Omental fat pad (tissue), 4 donors: ENCODE results near the gene FAM204A. TPM values are rescaled to one million over a fixed set of nuclear protein-coding genes. Genes with fewer than 3 reads are reported as not detected.

Source experiments
- ATAC-seq: fragments of 150-250 bp; one replicate; pipeline ENCODE4 v1.9.1; 2016; ENCODE audit warnings: mild to moderate bottlenecking, moderate library complexity; ENCODE audit not compliant: low FRiP score
- DNase-seq: peaks from one replicate; pipeline ENCODE4 v3.0.0-alpha.2; 2019; ENCODE audit warnings: low spot score
- total RNA-seq, 4 donors: library from RNA; depleted of rRNA; stranded (reverse); fragments of >200 nt; gene quantifications; one replicate each; pipeline ENCODE4 v1.1.0, GENCODE V29; 2016
- TF ChIP-seq, protein P1 (sequence below), 3 donors: fragments of 450-650 bp; IDR thresholded peaks; one replicate each; pipeline ENCODE4 v1.5.1; 2016 to 2017; ENCODE audit warnings: antibody characterized with exemption in 3 of 3, mild to moderate bottlenecking in 3 of 3, moderate library complexity in 2 of 3

The FAM204A gene
- total RNA-seq, 4 donors from 2014 or later: 25.4 to 57.6 (median 44.0) TPM

DNA sequence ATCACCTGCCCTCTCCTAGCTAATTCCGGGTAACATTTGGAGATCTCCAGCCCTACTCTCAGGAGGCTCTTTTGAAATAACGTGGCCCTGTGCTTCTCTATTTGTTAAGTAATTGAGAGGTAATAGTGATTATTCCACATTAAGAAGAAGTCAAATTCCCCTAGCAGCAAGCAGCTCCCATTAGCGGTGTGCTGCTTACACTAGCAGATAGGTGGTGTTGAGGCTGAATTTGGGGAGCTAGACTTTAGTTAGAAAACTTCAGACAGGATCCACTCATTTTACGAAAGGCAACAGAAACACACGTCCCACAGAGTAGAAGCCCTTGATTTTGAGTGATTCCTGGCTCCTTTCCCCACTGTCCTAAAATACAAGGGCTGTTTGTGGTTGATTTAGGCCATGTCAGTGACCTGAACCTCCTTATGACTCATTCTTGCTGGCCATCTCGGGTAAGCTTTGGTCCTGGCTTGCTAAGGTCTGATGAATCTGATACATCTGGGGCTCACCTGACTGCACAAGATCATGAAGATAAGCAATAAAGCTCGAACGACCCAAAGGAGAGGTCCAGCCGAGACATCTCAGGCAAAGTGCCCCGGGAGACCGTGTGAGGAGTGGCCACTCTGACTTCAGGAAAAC lies 77.2 kb downstream of the FAM204A start:
- TF ChIP-seq, protein P1, sequence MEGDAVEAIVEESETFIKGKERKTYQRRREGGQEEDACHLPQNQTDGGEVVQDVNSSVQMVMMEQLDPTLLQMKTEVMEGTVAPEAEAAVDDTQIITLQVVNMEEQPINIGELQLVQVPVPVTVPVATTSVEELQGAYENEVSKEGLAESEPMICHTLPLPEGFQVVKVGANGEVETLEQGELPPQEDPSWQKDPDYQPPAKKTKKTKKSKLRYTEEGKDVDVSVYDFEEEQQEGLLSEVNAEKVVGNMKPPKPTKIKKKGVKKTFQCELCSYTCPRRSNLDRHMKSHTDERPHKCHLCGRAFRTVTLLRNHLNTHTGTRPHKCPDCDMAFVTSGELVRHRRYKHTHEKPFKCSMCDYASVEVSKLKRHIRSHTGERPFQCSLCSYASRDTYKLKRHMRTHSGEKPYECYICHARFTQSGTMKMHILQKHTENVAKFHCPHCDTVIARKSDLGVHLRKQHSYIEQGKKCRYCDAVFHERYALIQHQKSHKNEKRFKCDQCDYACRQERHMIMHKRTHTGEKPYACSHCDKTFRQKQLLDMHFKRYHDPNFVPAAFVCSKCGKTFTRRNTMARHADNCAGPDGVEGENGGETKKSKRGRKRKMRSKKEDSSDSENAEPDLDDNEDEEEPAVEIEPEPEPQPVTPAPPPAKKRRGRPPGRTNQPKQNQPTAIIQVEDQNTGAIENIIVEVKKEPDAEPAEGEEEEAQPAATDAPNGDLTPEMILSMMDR (IDR thresholded peaks at IDR 0.05): no peak
- DNase-seq (no peak), ATAC-seq (no peak)

DNA sequence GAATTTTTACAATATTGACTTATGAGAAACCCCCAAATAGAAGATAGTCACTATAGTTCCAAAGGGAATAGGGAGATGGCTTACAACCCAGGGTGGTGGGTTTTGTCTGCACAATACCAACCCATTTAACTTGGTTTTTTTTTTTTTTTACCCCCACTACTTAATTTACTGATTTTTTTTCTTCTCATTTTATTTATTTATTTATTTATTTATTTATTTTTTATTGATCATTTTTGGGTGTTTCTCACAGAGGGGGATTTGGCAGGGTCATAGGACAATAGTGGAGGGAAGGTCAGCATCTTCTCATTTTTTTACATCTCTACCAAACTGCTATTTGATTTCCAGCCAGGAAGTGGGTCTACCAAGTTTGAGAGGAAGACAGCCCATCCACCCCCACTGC lies 77.9 kb downstream of the FAM204A start:
- no peak for DNase-seq
- ATAC-seq: no peak
- TF ChIP-seq, protein P1 (IDR thresholded peaks at IDR 0.05): no peak

DNA sequence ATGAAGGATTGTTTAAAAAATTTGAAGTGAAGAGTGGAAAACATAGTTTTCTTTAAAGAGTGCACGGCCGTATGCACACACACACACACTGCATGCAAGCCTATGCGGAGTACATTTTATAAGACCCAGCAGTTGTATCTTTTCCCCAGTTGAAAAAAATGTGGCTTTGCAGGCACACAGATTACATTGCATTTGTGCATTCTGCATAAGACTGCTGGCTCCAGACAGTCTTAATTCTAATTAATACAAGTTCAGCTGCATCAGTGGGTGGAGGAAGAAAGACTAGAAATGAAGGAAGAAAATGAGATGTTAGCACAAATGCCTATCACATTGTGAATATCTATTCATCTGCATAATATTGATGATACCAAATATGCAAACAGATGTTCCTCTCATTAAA lies 79.6 kb downstream of the FAM204A start:
- ATAC-seq (no peak), DNase-seq (no peak)
- TF ChIP-seq, protein P1 (IDR thresholded peaks at IDR 0.05): no peak

DNA sequence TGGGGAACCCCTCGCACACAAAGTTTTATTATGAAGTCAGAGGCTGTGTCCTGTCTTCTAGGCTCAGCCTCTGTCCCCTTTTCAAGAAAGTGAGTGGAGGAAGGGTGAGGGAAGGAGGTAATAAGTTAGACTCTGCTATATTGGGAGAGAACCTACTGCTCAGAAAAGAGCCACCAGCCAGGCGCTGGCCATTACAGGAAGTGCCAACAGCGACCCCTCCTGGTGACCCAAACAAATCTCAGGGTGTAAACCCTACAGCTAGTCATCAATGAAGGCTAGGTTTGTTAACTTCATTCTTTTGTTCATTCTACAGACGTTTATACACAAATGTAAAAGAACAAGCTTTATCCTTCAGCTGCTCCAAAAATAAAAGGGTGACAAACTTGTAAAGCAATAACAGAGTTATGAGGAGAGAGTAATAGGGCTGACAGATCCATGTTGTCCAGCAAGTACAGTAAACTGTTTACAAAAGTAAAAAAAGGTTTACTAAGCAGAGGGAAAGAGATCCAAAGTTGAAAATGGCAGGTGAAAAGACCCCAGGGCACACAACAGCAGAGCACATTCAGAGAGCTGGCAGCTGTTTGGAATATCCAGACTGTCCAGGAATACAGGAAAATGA lies 82.7 kb downstream of the FAM204A start:
- TF ChIP-seq, protein P1 (IDR thresholded peaks at IDR 0.05): no peak
- ATAC-seq (no peak), DNase-seq (no peak)

DNA sequence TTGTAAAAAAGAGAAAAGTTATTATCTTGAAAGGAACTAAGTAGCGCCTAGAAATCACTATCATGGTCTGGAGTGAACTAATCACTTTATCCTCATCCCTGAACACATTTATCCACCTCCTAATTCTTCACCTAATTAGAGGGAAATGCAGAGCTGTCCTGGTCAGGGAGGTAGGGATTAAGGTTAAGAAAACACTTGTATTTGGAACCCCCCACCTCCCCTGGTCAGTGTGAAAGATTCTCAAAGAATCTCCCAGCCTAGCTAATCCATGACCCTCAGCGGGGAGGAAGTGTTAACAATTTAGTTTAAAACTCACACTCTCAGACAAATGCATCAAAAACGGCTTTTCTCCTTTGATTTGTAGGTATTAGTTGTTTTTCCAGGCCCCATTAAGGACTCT lies 83.8 kb downstream of the FAM204A start:
- DNase-seq (no peak), ATAC-seq (no peak)
- TF ChIP-seq, protein P1 (IDR thresholded peaks at IDR 0.05): no peak

DNA sequence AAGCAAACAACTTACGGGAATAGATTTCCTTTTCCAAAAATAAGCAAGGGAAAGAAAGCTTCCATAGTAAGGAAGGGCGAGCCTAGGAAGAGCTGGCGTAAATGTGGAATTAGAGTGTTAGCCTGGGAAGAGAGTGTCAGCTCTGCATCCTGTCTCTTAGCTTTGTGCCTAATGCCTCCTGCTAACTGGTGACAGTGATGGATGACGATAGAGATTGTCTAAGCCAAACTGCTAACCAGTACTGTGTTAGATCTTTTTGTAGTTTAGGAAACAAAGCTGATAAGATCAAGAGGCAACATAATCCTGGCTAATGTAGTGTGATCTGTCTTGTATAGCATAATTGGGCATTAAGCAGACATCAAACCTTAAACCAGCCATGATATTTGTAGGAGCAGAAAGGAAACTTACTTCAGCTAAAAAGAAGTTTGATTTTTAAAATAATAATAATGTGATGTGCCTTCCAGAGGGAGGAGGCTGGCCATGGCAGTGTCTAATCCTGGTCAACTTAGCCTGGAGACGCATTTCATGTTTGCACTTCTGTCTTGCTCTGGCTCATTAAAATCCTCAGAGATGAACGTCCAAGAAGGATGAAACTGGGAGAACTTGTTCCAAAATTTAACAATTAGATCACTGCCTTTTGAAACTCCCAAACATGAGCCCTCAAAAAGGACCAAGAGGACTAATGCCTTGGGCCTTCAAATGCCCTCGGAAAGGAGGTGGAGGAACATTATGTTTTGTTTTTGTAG lies 85.1 kb downstream of the FAM204A start:
- no peak for ATAC-seq
- TF ChIP-seq, protein P1 (IDR thresholded peaks at IDR 0.05): no peak
- DNase-seq: no peak
